HG02840 (cell line): ENCODE data around the gene ELAVL2.
"Not testable (repeated sequence)": the region's sequence is repeated elsewhere in the genome, so short reads cannot be mapped to it uniquely, and the experiment has no call there.

ENCODE experiments used
- ATAC-seq: cut with Tn5 transposase; IDR thresholded peaks from one replicate; pipeline ENCODE4 v1.9.1; 2021; ENCODE audit warnings: mild to moderate bottlenecking, moderate library complexity, moderate number of reproducible peaks; ENCODE audit not compliant: unreplicated experiment, low FRiP score

ELAVL2 gene

GRCh38 chr9:23730364-23730763, 95.7 kb downstream of the ELAVL2 start:
- no peak for ATAC-seq

- no peak for ATAC-seq
These were observed 97.3 kb downstream of the ELAVL2 start for GRCh38 chr9:23728736-23729135.

- ATAC-seq: no peak
These were observed 100.6 kb downstream of the ELAVL2 start for GRCh38 chr9:23725279-23725946.

- ATAC-seq: no peak
These were observed 102.4 kb downstream of the ELAVL2 start for GRCh38 chr9:23723672-23724071.

- ATAC-seq: not testable (repeated sequence)
These were observed 103.0 kb downstream of the ELAVL2 start for GRCh38 chr9:23723048-23723447.

- no peak for ATAC-seq
These were observed 104.6 kb downstream of the ELAVL2 start for GRCh38 chr9:23721466-23721865.

- no peak for ATAC-seq
These were observed 108.5 kb downstream of the ELAVL2 start for GRCh38 chr9:23717505-23717904.

- no peak for ATAC-seq
These were observed 118.8 kb downstream of the ELAVL2 start for GRCh38 chr9:23707249-23707648.

- ATAC-seq: no peak
These were observed 123.6 kb downstream of the ELAVL2 start for GRCh38 chr9:23702311-23702922.

GRCh38 chr9:23701291-23701690, 124.7 kb downstream of the ELAVL2 start:
- no peak for ATAC-seq

- ATAC-seq: no peak
These were observed 125.7 kb downstream of the ELAVL2 start for GRCh38 chr9:23700359-23700758.

- ATAC-seq: no peak
These were observed 127.9 kb downstream of the ELAVL2 start for GRCh38 chr9:23698161-23698560.

- ATAC-seq: no peak
These were observed 130.5 kb downstream of the ELAVL2 start for GRCh38 chr9:23695572-23695971.

- ATAC-seq: no peak
These were observed 132.7 kb downstream of the ELAVL2 start for GRCh38 chr9:23693374-23693773.

- ATAC-seq: no peak
These were observed 139.1 kb downstream of the ELAVL2 start for GRCh38 chr9:23686896-23687295.

- ATAC-seq: no peak
These were observed 139.8 kb downstream of the ELAVL2 start for GRCh38 chr9:23686257-23686656.

- no peak for ATAC-seq
These were observed 142.4 kb downstream of the ELAVL2 start for GRCh38 chr9:23683611-23684061.

- no peak for ATAC-seq
These were observed 143.1 kb downstream of the ELAVL2 start for GRCh38 chr9:23682891-23683431.

GRCh38 chr9:23682352-23682751, 143.7 kb downstream of the ELAVL2 start:
- ATAC-seq: no peak

- no peak for ATAC-seq
These were observed 148.6 kb downstream of the ELAVL2 start for GRCh38 chr9:23677446-23677845.

GRCh38 chr9:23674016-23674585, 151.9 kb downstream of the ELAVL2 start:
- ATAC-seq: no peak

- ATAC-seq: no peak
These were observed 153.9 kb downstream of the ELAVL2 start for GRCh38 chr9:23672151-23672550.
